ENCODE data around the gene ZNF423. TPM values are rescaled to one million over a fixed set of nuclear protein-coding genes. Genes with fewer than 3 reads are reported as not detected.

The ZNF423 gene
- total and polyA plus RNA-seq, 9 of the 15 experiments (the other 6 are each of a cell fraction or from before 2014, with no cell fraction given) = not detected

DNA sequence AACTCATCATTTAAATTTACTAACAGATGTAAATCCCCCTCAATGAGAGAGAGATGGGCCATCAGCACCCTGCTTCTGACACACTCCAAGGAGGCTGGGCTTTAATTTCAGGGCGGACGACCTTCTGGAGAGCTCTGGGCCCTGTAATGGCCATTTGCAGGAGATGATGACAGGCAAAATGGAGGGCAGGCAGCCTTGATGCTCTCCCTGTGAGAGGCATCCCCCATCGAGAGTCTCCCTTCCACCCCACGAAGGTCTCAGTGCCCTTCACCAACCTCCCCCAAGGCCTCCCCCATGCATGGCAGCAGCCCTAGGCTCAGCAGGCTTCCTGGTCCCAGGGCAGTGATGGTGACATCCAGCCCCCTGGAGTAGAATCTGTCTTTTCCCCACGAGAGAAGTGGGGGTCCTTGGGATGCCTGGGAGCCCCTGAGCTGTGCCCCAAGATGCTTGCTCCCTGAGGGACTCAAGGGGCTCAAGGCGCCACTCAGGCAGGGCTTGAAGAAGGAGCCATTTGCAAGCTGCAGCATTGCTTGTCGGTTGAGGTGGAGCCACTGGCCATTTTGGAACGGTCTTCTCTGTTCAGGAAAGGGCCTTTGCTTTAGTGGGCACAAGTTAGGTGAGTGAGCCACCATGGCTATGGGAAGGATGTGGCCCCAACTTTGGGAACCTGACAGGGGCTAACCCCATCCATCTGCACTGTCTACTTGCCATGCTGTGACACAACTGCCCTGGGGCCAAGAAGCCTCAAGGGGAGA, 399.7 kb downstream of the ZNF423 start (continued):
- TF ChIP-seq ZNF76 (CRISPR knock-in tag; IDR thresholded peaks at IDR 0.05; ENCODE audit: borderline replicate concordance) (no peak), MCM3 (IDR thresholded peaks at IDR 0.05) (no peak)

DNA sequence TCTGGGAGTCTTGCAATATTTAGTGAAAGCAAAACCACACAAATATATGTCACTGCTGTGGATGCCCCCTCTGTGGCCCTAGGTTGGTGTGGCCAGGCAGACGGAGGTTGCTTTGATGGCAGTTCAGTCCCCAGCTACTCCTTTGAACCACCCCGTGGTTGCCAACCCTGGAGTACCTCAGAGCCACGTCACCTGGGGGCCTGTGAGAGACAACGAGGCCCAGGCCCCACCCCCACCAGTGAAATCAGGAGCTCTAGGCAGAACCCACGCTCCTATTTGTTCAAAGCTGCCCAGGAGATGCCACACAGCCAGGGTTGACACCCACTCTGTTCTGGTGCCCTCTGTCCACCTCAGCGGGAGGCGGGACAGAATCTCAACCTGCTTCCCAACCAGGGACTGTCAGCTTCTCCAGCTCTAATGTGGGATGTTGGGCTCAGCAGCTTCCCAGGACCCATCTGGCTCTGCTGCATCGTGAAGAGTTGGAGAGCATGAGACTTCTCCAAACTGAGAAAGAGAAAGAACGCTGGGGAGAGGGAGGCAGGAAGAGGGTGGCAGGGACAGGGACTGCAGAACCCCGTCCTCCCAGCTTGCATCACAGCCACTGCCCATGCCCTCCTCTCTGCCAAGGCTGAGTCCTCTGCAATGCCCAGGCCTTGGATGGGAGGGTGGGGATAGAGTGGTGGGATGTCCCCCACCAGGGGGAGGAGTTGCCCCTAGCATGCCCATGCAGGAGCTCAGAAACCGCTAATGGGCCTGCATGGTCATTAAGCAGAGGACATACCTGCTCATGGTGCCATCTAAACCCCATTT, 400.5 kb downstream of the ZNF423 start:
- Histone ChIP-seq H3K79me2 (ENCODE audit: control insufficient read depth, insufficient read depth, low read length) (no peaks in the 10 kb centered on the region), H3K4me2 (ENCODE audit: insufficient read depth, low read length) (no peak overlapping the region), H3K36me3 (ENCODE audit: control insufficient read depth, insufficient read depth, low read length) (no peaks in the 10 kb centered on the region), H3K9ac (ENCODE audit: insufficient read depth in 1 of 2, low read depth in 2 of 2, low read length in 2 of 2) (no peak overlapping the region), H4K20me1 (replicated peaks; ENCODE audit: control insufficient read depth, insufficient read depth, low read length) (no peaks in the 10 kb centered on the region), H3K4me1 (replicated peaks in 1 of 2; ENCODE audit: control insufficient read depth in 2 of 2, insufficient read depth in 2 of 2, low read length in 2 of 2) (no peaks in the 10 kb centered on the region), H3K27me3 (ENCODE audit: control insufficient read depth in 2 of 2, insufficient read depth in 2 of 2, low read length in 2 of 2) (peaks cover 0 to 11% of the 10 kb centered on the region in 2 experiments; a peak in 2 of 5 replicates), H2AFZ (ENCODE audit: low read depth, low read length) (no peak overlapping the region), H3K9me1 (ENCODE audit: control insufficient read depth, insufficient read depth, low read length) (no peaks in the 10 kb centered on the region), H3K4me3 (no peak overlapping the region), H3K9me3 (replicated peaks; ENCODE audit: control insufficient read depth, insufficient read depth, low read depth, low read length) (no peaks in the 10 kb centered on the region), H3K27ac (ENCODE audit: extremely low read depth, low read depth, low read length) (no peak overlapping the region)
- DNase-seq (ENCODE audit: extremely low read depth in 1 of 4, low spot score in 3 of 4) = no peak
- FAIRE-seq = no peak
- intact Hi-C loops (cut with micrococcal nuclease) = no loop called here
- in situ Hi-C loops (cut with MboI) = no loop called here
- ChIA-PET CTCF (ENCODE audit: low intra/inter-chr PET ratio) (no interaction called here), POLR2A (interaction anchor here (0.7 kb wide), 1 partner anchor 1187 kb away, joined by 4 read pairs; no protein-coding TSS in a partner anchor)
- no peak for ATAC-seq
- no TSS peak for BruUV-seq (replicated peaks)
- 3% methylated on average over 10 of the region's 11 CpGs for WGBS (ENCODE audit: insufficient coverage, low coverage, missing lambda C conversion rate)
- TF ChIP-seq ZBTB8A (IDR thresholded peaks at IDR 0.05; ENCODE audit: partially characterized antibody) = no peak
- no peak for TF ChIP-seq KDM2B (CRISPR knock-in tag; IDR thresholded peaks at IDR 0.05)
- TF ChIP-seq ZNF217 (CRISPR knock-in tag; IDR thresholded peaks at IDR 0.05) = no peak
- no peak for TF ChIP-seq ZNF398 (CRISPR knock-in tag; IDR thresholded peaks at IDR 0.05)
- TF ChIP-seq CHD2 (IDR thresholded peaks at IDR 0.05; ENCODE audit: low read depth, low read length) = no peak
- TF ChIP-seq SMARCB1 (IDR thresholded peaks at IDR 0.05; ENCODE audit: insufficient read length, low read depth) = no peak
- TF ChIP-seq HLTF (IDR thresholded peaks at IDR 0.05) = no peak
- TF ChIP-seq TAF9B (IDR thresholded peaks at IDR 0.05; ENCODE audit: partially characterized antibody) = no peak
- TF ChIP-seq PBX2 (CRISPR knock-in tag; IDR thresholded peaks at IDR 0.05; ENCODE audit: low read depth) = no peak
- TF ChIP-seq PBX2 (tag; conservative IDR thresholded peaks at IDR 0.05; ENCODE audit: low read depth) = no peak
- no peak for TF ChIP-seq DPF2 (IDR thresholded peaks at IDR 0.05)
- TF ChIP-seq, protein P1, sequence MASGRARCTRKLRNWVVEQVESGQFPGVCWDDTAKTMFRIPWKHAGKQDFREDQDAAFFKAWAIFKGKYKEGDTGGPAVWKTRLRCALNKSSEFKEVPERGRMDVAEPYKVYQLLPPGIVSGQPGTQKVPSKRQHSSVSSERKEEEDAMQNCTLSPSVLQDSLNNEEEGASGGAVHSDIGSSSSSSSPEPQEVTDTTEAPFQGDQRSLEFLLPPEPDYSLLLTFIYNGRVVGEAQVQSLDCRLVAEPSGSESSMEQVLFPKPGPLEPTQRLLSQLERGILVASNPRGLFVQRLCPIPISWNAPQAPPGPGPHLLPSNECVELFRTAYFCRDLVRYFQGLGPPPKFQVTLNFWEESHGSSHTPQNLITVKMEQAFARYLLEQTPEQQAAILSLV (tag; IDR thresholded peaks at IDR 0.05) = no peak
- TF ChIP-seq CC2D1A (IDR thresholded peaks at IDR 0.05) = no peak
- no peak for TF ChIP-seq PTBP1 (IDR thresholded peaks at IDR 0.05; ENCODE audit: low read depth, low read length)
